Left ventricle myocardium inferior (tissue), 1 donor: Measurements from ENCODE around the gene SLC2A13. TPM values are rescaled to one million over a fixed set of nuclear protein-coding genes. Genes with fewer than 3 reads are reported as not detected.
A peak's percentile ranks its signal among the peaks of the same experiment; 100 is the strongest.

Experiments used
- DNase-seq: peaks from one replicate; pipeline ENCODE4 v3.0.0-alpha.2; 2020
- H3K27ac ChIP-seq: fragments of 200-600 bp; replicated peaks from 2 replicates; pipeline ENCODE4 v1.8.0; 2021
- H3K27me3 ChIP-seq: fragments of 200-600 bp; 2 replicates; pipeline ENCODE4 v1.8.0; 2021; ENCODE audit warnings: low read depth
- H3K36me3 ChIP-seq: fragments of 200-600 bp; 2 replicates; pipeline ENCODE4 v1.8.0; 2021
- H3K4me1 ChIP-seq: fragments of 200-600 bp; 2 replicates; pipeline ENCODE4 v1.8.0; 2021
- H3K4me3 ChIP-seq: fragments of 200-600 bp; 2 replicates; pipeline ENCODE4 v1.8.0; 2021; ENCODE audit warnings: mild to moderate bottlenecking, moderate library complexity
- H3K9me3 ChIP-seq: fragments of 200-600 bp; replicated peaks from 2 replicates; pipeline ENCODE4 v1.8.0; 2021
- CTCF ChIP-seq: fragments of 200-600 bp; IDR thresholded peaks from 2 replicates; pipeline ENCODE4 v1.8.0; 2021; ENCODE audit warnings: antibody characterized with exemption, mild to moderate bottlenecking, borderline replicate concordance
- intact Hi-C: fragments of 100-400 bp; cut with micrococcal nuclease; formaldehyde crosslinking; loops from one replicate; pipeline ENCODE4 v1.11.0; 2022
- long read RNA-seq: library from polyadenylated mRNA; unstranded; transcript quantifications from one replicate; pipeline ENCODE4 v2.0.0, GENCODE V29; 2021
- total RNA-seq: library from RNA; stranded (reverse); fragmentation: NEBNext Ultra II Directional; extraction: Animal tissue kit (Norgen Biotek cat#: 25700); gene quantifications from one replicate; pipeline ENCODE4 v1.2.1, GENCODE V29; 2021
- donor health status: DM: no; HTN: yes; CAD: no; lungs with severe emphysema.

The SLC2A13 gene
- total RNA-seq, result 5.5 TPM
- long read RNA-seq, full-length matches to known transcripts, result 3 of 6 reads
- long read RNA-seq, partial matches to known transcripts, result 2 of 6 reads
- long read RNA-seq, other reads (novel, unspliced or antisense), result 1 of 6 reads

- peak; percentile 17 for TF ChIP-seq CTCF
- DNase-seq, result peak; percentile 81
- intact Hi-C loops, result loop anchor here (10.0 kb wide), 1 partner anchor 341 kb away; no protein-coding TSS in a partner anchor
- Histone ChIP-seq H3K27ac (peak within 1 kb of the TSS; percentile 90), H3K4me3 (peak within 1 kb of the TSS; percentile 89), H3K36me3 (no peaks in the 10 kb centered on the region), H3K9me3 (no peaks in the 10 kb centered on the region), H3K4me1 (peaks cover 48% of the 10 kb centered on the region), H3K27me3 (no peaks in the 10 kb centered on the region)
Measured at GRCh38 chr12:40105515-40106201, at the start of gene SLC2A13. TSS of gene SLC2A13 (minus strand) at chr12:40106081. CDS start at chr12:40105808, 273 bp downstream.

- Histone ChIP-seq H3K9me3 (no peaks in the 10 kb centered on the region), H3K4me3 (no peak overlapping the region), H3K27me3 (no peaks in the 10 kb centered on the region), H3K36me3 (no peaks in the 10 kb centered on the region), H3K27ac (no peak overlapping the region), H3K4me1 (no peaks in the 10 kb centered on the region)
- DNase-seq, result no peak
- intact Hi-C loops, result no loop called here
- no peak for TF ChIP-seq CTCF
Measured at GRCh38 chr12:40154381-40154780, 48.5 kb upstream of the SLC2A13 start.

GRCh38 chr12:40153432-40153831 is 47.6 kb upstream of the SLC2A13 start:
- no peaks in the 10 kb centered on the region for H3K9me3 ChIP-seq
- H3K4me3 ChIP-seq, result no peak overlapping the region
- no peak for TF ChIP-seq CTCF
- H3K36me3 ChIP-seq, result no peaks in the 10 kb centered on the region
- H3K27ac ChIP-seq, result no peak overlapping the region
- no peak for DNase-seq
- no peaks in the 10 kb centered on the region for H3K27me3 ChIP-seq
- H3K4me1 ChIP-seq, result no peaks in the 10 kb centered on the region
- intact Hi-C loops, result no loop called here

GRCh38 chr12:40152783-40153383 is 47.0 kb upstream of the SLC2A13 start:
- peak; percentile 30 for DNase-seq
- H3K9me3 ChIP-seq, result no peaks in the 10 kb centered on the region
- H3K27ac ChIP-seq, result no peak overlapping the region
- H3K4me3 ChIP-seq, result no peak overlapping the region
- H3K4me1 ChIP-seq, result no peaks in the 10 kb centered on the region
- H3K27me3 ChIP-seq, result no peaks in the 10 kb centered on the region
- intact Hi-C loops, result no loop called here
- H3K36me3 ChIP-seq, result no peaks in the 10 kb centered on the region
- TF ChIP-seq CTCF, result peak; percentile 90

- no peak for DNase-seq
- TF ChIP-seq CTCF, result no peak
- H3K27ac ChIP-seq, result no peak overlapping the region
- H3K4me1 ChIP-seq, result no peaks in the 10 kb centered on the region
- intact Hi-C loops, result no loop called here
- no peak overlapping the region for H3K4me3 ChIP-seq
- no peaks in the 10 kb centered on the region for H3K9me3 ChIP-seq
- H3K36me3 ChIP-seq, result no peaks in the 10 kb centered on the region
- H3K27me3 ChIP-seq, result no peaks in the 10 kb centered on the region
Measured at GRCh38 chr12:40149673-40150260, 43.9 kb upstream of the SLC2A13 start.
